Right lobe of liver (tissue), 6 donors: ENCODE measurements around the gene SGTA. TPM values are rescaled to one million over a fixed set of nuclear protein-coding genes. Genes with fewer than 3 reads are reported as not detected.

Source experiments
- ATAC-seq, 4 donors: fragments of 200-7000 bp; cut with Tn5 transposase; one replicate each; pipeline ENCODE4 v1.9.1; 2020; ENCODE audit warnings: mild to moderate bottlenecking in 4 of 4, moderate library complexity in 4 of 4
- DNase-seq, 3 donors: peaks; one replicate each; pipeline ENCODE4 v3.0.0-alpha.2; 2020
- H3K27ac ChIP-seq, 3 donors: fragments of 200-600 bp; one replicate each; pipeline ENCODE4 v1.8.0; 2022
- H3K27me3 ChIP-seq, 2 donors: fragments of 200-600 bp; one replicate each; pipeline ENCODE4 v1.8.0; 2022
- H3K36me3 ChIP-seq, 4 donors: fragments of 200-600 bp; sonication (generic) in 1 of 4; one replicate each; pipeline versions ENCODE4 v1.5.1 to v1.8.0; 2017 to 2022; ENCODE audit warnings: control low read depth in 1 of 4
- H3K4me1 ChIP-seq, 4 donors: fragments of 200-600 bp; sonication (generic) in 1 of 4; one replicate each; pipeline versions ENCODE4 v1.5.1 to v1.8.0; 2017 to 2022; ENCODE audit warnings: control low read depth in 1 of 4
- H3K4me3 ChIP-seq, 3 donors: fragments of 200-600 bp; one replicate each; pipeline ENCODE4 v1.8.0; 2022
- H3K9me3 ChIP-seq, 4 donors: fragments of 200-600 bp; sonication (generic) in 1 of 4; one replicate each; pipeline versions ENCODE4 v1.5.1 to v1.8.0; 2017 to 2022; ENCODE audit warnings: control low read depth in 1 of 4
- POLR2A ChIP-seq: fragments of 450-650 bp; IDR thresholded peaks from one replicate; pipeline ENCODE4 v1.6.1; 2017; ENCODE audit warnings: antibody characterized with exemption, mild to moderate bottlenecking
- WGBS: methylation state at CpG from one replicate; pipeline ENCODE4 v1.1.6; 2018; ENCODE audit warnings: low coverage, low lambda C conversion rate; ENCODE audit not compliant: insufficient coverage; ENCODE audit errors: missing lambda C conversion rate; 5-methylcytosine and 5-hydroxymethylcytosine counted together
- intact Hi-C, 2 donors: fragments of 100-400 bp; cut with DNase I; formaldehyde crosslinking; loops; one replicate each; pipeline versions ENCODE4 v1.11.2 to v1.14.1; 2022
- total RNA-seq, 6 experiments: library from RNA; depleted of rRNA in 2 of 6; stranded (reverse); fragments of >200 nt in 2 of 6; fragmentation: NEBNext Ultra II Directional in 3 of 6; extraction: Animal tissue kit (Norgen Biotek cat#: 25700) in 3 of 6; gene quantifications; one replicate each; pipeline versions ENCODE4 v1.1.0 to v1.2.4, GENCODE V29; 2016 to 2023
- TF ChIP-seq, protein P1 (sequence below), 4 donors: fragments of 200-600 bp in 3 of 4; fragments of 450-650 bp in 1 of 4; IDR thresholded peaks; one replicate each; pipeline versions ENCODE4 v1.5.1 to v1.8.0; 2016 to 2022; ENCODE audit warnings: antibody characterized with exemption in 4 of 4, mild to moderate bottlenecking in 2 of 4
- donor health status: DM: no; HTN: yes; CAD: no.
- donor health status: DM: no; HTN: no; CAD: no.
- donor health status: DM: no; HTN: no; CAD: no.
- donor health status: DM: no; HTN: yes; CAD: no.
- donor health status: DM: no; HTN: yes; CAD: no.

Gene SGTA
- total RNA-seq, 6 experiments from 2014 or later, result 21.5 to 41.7 (median 23.7) TPM

DNA sequence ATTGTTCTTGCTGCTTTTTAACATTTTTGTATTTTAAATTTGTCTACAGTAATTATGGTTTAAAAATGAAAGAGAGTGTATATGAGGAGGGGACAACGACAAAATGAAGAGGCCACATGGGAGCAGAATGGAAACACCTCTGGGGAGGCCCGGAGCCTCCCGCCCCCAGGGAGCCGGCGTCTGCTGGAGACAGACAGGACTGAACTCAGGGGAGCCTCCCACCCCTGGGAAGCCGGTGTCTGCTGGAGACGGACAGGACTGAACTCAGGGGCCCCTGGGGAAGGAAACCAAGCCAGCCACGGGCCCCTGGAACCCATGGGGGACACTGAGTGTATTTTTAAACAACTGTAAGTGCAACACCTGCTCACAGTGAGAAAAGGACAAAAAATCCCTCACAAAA lies 26.6 kb downstream of the SGTA start:
- H3K27ac ChIP-seq, result no peak overlapping the region
- 89% methylated on average over 5 of the region's 8 CpGs for WGBS
- no peak for DNase-seq
- no peak for ATAC-seq
- no peaks in the 10 kb centered on the region for H3K4me1 ChIP-seq
- H3K4me3 ChIP-seq, result no peak overlapping the region
- intact Hi-C loops, result loop anchor here in 1 of 2 donors (10.0 kb wide), 1 partner anchor 112 kb away; no protein-coding TSS in a partner anchor
- no peak for TF ChIP-seq POLR2A
- TF ChIP-seq, protein P1, sequence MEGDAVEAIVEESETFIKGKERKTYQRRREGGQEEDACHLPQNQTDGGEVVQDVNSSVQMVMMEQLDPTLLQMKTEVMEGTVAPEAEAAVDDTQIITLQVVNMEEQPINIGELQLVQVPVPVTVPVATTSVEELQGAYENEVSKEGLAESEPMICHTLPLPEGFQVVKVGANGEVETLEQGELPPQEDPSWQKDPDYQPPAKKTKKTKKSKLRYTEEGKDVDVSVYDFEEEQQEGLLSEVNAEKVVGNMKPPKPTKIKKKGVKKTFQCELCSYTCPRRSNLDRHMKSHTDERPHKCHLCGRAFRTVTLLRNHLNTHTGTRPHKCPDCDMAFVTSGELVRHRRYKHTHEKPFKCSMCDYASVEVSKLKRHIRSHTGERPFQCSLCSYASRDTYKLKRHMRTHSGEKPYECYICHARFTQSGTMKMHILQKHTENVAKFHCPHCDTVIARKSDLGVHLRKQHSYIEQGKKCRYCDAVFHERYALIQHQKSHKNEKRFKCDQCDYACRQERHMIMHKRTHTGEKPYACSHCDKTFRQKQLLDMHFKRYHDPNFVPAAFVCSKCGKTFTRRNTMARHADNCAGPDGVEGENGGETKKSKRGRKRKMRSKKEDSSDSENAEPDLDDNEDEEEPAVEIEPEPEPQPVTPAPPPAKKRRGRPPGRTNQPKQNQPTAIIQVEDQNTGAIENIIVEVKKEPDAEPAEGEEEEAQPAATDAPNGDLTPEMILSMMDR (IDR thresholded peaks at IDR 0.05), result no peak
- no peaks in the 10 kb centered on the region for H3K9me3 ChIP-seq
- no peaks in the 10 kb centered on the region for H3K27me3 ChIP-seq
- H3K36me3 ChIP-seq, result peaks cover 0 to 18% (median under 1%) of the 10 kb centered on the region in 4 donors

DNA sequence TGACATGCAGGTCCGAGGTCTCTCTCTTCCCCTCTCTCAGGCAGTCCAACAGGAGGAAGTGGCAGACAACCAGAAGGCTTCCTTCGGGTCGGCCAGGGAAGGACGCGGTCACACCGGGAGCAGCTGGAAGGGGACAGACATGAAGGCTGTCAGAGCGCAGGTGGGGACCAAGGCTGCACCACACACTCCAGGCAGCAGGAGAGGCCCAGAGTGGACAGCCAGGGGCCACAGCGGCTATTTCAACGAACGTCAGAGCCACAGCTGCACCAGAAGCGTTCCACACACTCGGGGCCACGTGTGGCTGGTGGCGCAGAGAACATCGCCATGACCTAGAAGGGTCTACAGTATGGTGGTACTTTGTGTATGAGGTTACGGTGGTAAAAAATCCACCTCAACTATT lies 27.3 kb downstream of the SGTA start:
- Histone ChIP-seq H3K27ac (no peak overlapping the region), H3K4me3 (no peak overlapping the region), H3K4me1 (no peaks in the 10 kb centered on the region), H3K27me3 (no peaks in the 10 kb centered on the region), H3K9me3 (no peaks in the 10 kb centered on the region), H3K36me3 (peaks cover 0 to 18% (median under 1%) of the 10 kb centered on the region in 4 donors)
- DNase-seq, result no peak
- ATAC-seq, result no peak
- WGBS, result 91% methylated on average over 8 of the region's 16 CpGs
- TF ChIP-seq, protein P1 (IDR thresholded peaks at IDR 0.05), result no peak
- no peak for TF ChIP-seq POLR2A
- intact Hi-C loops, result loop anchor here in 1 of 2 donors (10.0 kb wide), 1 partner anchor 111 kb away; no protein-coding TSS in a partner anchor

DNA sequence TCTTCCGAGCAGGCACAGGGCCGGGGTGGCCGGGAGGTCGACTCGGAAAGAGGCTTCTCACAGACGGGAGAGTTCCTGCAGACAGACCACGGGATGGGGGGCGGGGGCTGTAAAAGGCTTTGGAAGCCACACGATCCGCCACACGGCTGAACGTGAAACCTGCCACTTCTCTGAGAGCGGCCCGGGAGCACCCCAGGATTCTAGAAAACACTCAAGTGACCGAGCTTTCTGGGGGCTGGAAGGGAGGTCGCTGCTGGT lies 27.7 kb downstream of the SGTA start:
- no CpG with 5 or more reads among the region's 16 CpGs for WGBS
- ATAC-seq (no peak), DNase-seq (no peak)
- Histone ChIP-seq H3K27me3 (no peaks in the 10 kb centered on the region), H3K27ac (no peak overlapping the region), H3K4me1 (no peaks in the 10 kb centered on the region), H3K4me3 (no peak overlapping the region), H3K9me3 (no peaks in the 10 kb centered on the region), H3K36me3 (peaks cover 0 to 18% (median under 1%) of the 10 kb centered on the region in 4 donors)
- intact Hi-C loops, result loop anchor here in 1 of 2 donors (10.0 kb wide), 1 partner anchor 111 kb away; no protein-coding TSS in a partner anchor
- no peak for TF ChIP-seq POLR2A

DNA sequence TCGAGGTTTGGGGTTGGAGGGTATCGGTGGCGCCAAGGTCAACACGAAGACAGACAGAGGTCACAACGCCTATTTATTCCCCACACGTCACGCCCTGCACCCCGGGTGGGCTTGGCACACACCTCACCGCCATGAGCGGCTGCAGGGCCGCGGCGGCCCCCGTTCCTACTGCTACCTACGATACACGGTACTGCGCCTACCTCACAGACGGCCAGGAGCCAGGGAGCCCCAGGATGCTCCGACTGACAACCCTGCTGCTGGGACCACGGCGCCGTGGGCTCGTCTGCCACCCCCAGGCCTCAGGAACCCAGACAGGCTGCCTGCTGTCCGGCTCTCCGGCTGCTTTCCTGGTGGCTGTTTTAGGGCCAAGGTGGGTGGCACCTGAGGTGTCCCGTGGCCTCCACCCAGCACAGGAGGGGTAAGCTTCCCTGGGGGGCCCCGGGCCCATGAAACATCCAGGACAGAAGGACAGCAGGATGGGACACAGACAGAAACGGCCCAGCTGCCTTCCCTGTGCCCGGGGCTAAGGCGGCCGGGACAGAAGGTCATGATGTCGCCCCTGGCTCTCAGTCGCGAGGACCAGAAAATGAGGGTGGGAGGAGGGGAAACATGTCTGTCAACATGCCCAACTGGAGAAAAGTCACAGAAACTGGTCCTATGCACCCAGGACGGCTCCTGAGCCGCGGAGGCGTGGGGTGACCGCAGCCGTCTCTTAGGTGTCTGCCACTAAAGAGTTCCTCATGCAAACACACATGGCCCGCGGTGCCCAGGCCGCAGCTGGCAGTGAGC lies 28.2 kb downstream of the SGTA start:
- H3K36me3 ChIP-seq, result peaks cover 0 to 18% (median under 1%) of the 10 kb centered on the region in 4 donors
- ATAC-seq (no peak), DNase-seq (no peak)
- intact Hi-C loops, result loop anchor here in 1 of 2 donors (10.0 kb wide), 1 partner anchor 110 kb away; no protein-coding TSS in a partner anchor
- 72% methylated on average over 10 of the region's 43 CpGs for WGBS
- no peaks in the 10 kb centered on the region for H3K27me3 ChIP-seq
- H3K4me1 ChIP-seq, result no peaks in the 10 kb centered on the region
- H3K9me3 ChIP-seq, result no peaks in the 10 kb centered on the region
- no peak overlapping the region for H3K27ac ChIP-seq
- no peak overlapping the region for H3K4me3 ChIP-seq
- TF ChIP-seq, protein P1 (IDR thresholded peaks at IDR 0.05), result no peak
- TF ChIP-seq POLR2A, result no peak

DNA sequence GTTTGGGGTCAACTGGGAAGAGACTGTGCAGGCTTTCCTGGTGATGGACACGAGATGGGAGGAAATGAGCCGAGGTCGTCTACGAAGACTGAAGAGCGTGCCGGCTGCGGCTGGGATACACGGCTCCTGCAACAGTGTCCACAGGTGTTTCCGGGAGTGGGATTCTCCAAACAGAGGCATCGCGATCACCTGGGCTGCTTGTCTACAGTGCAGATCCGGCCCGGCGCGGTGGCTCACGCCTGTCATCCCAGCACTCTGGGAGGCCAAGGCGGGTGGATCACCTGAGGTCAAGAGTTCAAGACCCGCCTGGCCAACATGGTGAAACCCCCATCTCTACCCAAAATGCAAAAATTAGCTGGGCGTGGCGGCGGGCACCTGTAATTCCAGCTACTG lies 31.6 kb downstream of the SGTA start:
- 68% methylated on average over 5 of the region's 21 CpGs for WGBS
- DNase-seq (no peak), ATAC-seq (no peak)
- Histone ChIP-seq H3K9me3 (no peaks in the 10 kb centered on the region), H3K27ac (no peak overlapping the region), H3K36me3 (peaks cover 0 to 12% (median under 1%) of the 10 kb centered on the region in 4 donors), H3K4me1 (no peaks in the 10 kb centered on the region), H3K4me3 (no peak overlapping the region), H3K27me3 (no peaks in the 10 kb centered on the region)
- intact Hi-C loops, result loop anchor here in 1 of 2 donors (10.0 kb wide), 1 partner anchor 107 kb away; no protein-coding TSS in a partner anchor
- TF ChIP-seq, protein P1 (IDR thresholded peaks at IDR 0.05), result no peak
- TF ChIP-seq POLR2A, result no peak
